Ectodermal cell (in vitro differentiated cells): ENCODE results near the gene POLK.
"Not testable (repeated sequence)": the region's sequence is repeated elsewhere in the genome, so short reads cannot be mapped to it uniquely, and the experiment has no call there.

Source experiments
- H3K27ac ChIP-seq: 2 replicates; pipeline ENCODE4 v1.7.0; 2013; ENCODE audit warnings: mild to moderate bottlenecking, low read depth, low read length; ENCODE audit not compliant: insufficient read depth, poor library complexity, severe bottlenecking
- H3K27me3 ChIP-seq: 2 replicates; pipeline ENCODE4 v1.7.0; 2013; ENCODE audit warnings: mild to moderate bottlenecking, low read length; ENCODE audit not compliant: insufficient read depth, control insufficient read depth, poor library complexity, severe bottlenecking
- H3K36me3 ChIP-seq: one replicate; pipeline ENCODE4 v1.7.0; 2013; ENCODE audit warnings: low read length; ENCODE audit not compliant: control insufficient read depth, insufficient read depth
- H3K4me1 ChIP-seq: one replicate; pipeline ENCODE4 v1.7.0; 2013; ENCODE audit warnings: low read length; ENCODE audit not compliant: control insufficient read depth, insufficient read depth
- H3K4me3 ChIP-seq: 2 replicates; pipeline ENCODE4 v1.7.0; 2013; ENCODE audit warnings: low read depth, low read length, control low read depth; ENCODE audit not compliant: insufficient read depth
- H3K9me3 ChIP-seq: 2 replicates; pipeline ENCODE4 v1.7.0; 2013; ENCODE audit warnings: mild to moderate bottlenecking, low read length, moderate library complexity; ENCODE audit not compliant: control insufficient read depth
- WGBS, 2 experiments: methylation state at CpG; one replicate each; pipeline ENCODE4 v1.1.7; 2013; ENCODE audit warnings: missing lambda C conversion rate in 2 of 2; 5-methylcytosine and 5-hydroxymethylcytosine counted together

POLK gene

DNA sequence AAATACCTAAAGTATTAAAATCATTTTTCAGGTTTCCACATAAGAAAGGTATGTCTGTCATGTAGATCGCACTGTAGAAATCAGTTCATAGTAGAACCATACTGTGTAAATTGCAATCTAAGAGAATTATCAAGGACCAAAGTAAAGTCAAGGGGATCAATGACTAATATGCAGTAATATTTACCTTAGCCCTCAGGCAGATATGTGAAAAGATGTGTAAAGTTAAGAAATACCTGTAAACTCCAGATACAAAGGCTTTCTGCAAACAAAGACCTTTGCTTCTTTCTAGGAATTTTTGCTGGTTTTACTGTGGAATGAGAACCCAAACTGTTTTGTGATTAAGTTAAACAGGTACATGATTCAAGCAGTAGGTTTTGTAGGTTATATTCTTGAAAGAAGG, 11.6 kb downstream of the POLK start:
- H3K27ac ChIP-seq, result no peak overlapping the region
- H3K27me3 ChIP-seq, result no peaks in the 10 kb centered on the region
- no peaks in the 10 kb centered on the region for H3K36me3 ChIP-seq
- WGBS, 2 experiments, result 100% methylated on average over 1 of the region's 1 CpG; no CpG with 5 or more reads in 1 of the 2 experiments
- no peak overlapping the region for H3K4me3 ChIP-seq
- no peaks in the 10 kb centered on the region for H3K9me3 ChIP-seq
- no peaks in the 10 kb centered on the region for H3K4me1 ChIP-seq

DNA sequence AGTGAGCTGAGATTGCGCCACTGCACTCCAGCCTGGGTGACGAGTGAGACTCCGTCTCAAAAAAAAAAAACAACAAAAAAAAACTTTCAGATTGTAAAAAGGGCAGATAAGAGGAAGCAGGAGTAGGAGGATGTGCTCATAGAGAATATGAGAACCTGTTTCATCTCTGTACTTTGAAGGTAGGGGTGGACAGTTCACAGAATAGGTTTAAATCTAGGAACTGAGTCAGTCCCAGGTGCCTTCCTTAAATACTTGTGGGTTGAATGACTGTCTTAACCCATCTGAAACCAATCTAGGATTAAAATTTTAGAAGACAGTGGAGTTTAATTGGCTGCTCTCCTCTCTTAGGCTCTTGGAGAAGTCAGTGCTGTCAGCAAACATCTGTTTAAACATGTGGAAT, 12.4 kb downstream of the POLK start:
- Histone ChIP-seq H3K4me3 (no peak overlapping the region), H3K27me3 (no peaks in the 10 kb centered on the region), H3K4me1 (no peaks in the 10 kb centered on the region), H3K27ac (no peak overlapping the region), H3K9me3 (no peaks in the 10 kb centered on the region), H3K36me3 (no peaks in the 10 kb centered on the region)
- 96 to 100% methylated on average over 3 of the region's 3 CpGs for WGBS, 2 experiments

DNA sequence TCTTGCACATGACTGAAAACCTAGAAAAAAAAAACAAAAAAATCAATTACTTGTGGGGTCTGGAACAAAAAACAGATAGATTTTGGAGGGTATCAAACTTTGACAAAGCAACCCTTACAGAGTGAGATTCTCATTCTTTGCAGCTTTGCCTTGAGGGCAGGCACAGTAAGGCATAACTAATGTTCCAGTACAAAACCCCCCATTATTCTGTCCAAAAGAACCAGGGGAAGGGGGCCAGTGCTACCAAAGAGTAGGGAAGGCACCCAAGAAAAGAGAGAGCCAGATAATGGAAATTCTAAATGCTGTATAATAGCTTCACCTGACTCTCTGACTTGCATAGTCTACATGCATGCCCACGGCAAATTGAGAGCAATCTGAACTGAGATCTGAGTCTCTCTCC, 12.9 kb downstream of the POLK start:
- H3K27ac ChIP-seq, result no peak overlapping the region
- H3K27me3 ChIP-seq, result no peaks in the 10 kb centered on the region
- no peaks in the 10 kb centered on the region for H3K9me3 ChIP-seq
- WGBS, 2 experiments, result 70 to 97% methylated on average over 1 of the region's 1 CpG
- no peaks in the 10 kb centered on the region for H3K36me3 ChIP-seq
- H3K4me1 ChIP-seq, result no peaks in the 10 kb centered on the region
- no peak overlapping the region for H3K4me3 ChIP-seq

DNA sequence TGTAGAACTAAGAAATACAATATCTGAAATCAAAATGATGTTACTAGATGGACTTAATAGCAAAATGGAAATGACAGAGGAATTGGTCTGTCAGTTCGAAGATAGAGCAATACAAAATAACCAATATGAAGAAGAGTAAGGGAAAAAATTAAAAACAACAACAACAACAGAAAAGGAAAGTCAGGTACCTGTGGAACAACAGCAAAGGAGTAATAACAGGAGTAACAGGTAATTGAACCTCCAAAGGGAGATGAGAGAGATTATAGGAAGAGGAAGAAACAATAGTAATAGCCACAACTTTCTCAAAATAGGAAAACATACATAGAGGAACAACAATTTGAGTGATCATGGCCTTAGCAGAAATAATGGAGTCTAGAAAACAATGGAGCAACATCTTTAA, 13.7 kb downstream of the POLK start:
- Histone ChIP-seq H3K27ac (no peak overlapping the region), H3K4me3 (no peak overlapping the region), H3K4me1 (no peaks in the 10 kb centered on the region), H3K27me3 (no peaks in the 10 kb centered on the region), H3K9me3 (no peaks in the 10 kb centered on the region), H3K36me3 (no peaks in the 10 kb centered on the region)
- no CpG with 5 or more reads among the region's 1 CpG for WGBS, 2 experiments

DNA sequence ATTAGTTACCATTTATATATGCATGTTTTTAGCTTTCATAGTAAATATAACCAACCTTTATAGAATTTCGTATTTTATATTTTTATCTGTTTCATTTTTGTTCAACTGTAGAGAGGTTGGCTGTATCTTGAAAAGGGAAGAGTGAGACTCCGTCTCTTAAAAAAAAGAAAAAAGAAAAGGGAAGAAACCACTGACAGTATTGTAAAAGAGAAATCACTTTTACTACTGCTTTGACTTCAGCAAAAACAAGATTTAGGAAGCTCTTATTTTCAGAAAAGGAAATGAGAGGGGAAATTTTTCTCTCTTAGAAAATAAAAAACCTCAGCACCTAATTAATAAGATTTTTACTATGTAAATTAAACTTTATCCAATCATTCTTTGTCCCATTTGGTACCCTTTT, 14.4 kb downstream of the POLK start:
- Histone ChIP-seq H3K27ac (no peak overlapping the region), H3K4me1 (no peaks in the 10 kb centered on the region), H3K36me3 (no peaks in the 10 kb centered on the region), H3K9me3 (no peaks in the 10 kb centered on the region), H3K4me3 (no peak overlapping the region), H3K27me3 (no peaks in the 10 kb centered on the region)
- 100% methylated on average over 1 of the region's 2 CpGs; no CpG with 5 or more reads in 1 of the 2 experiments for WGBS, 2 experiments

DNA sequence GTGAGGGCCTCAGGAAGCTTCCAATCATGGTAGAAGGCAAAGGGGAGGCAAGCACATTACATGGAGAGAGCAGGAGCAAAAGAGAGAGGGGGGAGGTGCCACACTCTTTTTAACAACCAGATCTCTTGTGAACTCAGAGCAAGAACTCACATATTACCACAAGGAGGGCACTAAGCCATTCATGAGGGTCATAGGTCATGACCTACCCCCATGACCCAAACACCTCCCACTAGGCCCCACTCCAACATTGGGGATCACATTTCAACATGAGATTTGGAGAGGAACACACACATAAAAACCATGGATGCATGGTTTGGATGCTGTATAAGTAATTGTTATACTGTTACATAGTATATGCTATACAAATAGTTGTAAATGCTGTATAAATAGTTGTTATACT, 17.5 kb downstream of the POLK start:
- Histone ChIP-seq H3K27me3 (no peaks in the 10 kb centered on the region), H3K4me3 (no peak overlapping the region), H3K9me3 (no peaks in the 10 kb centered on the region), H3K36me3 (no peaks in the 10 kb centered on the region), H3K27ac (no peak overlapping the region), H3K4me1 (no peaks in the 10 kb centered on the region)

DNA sequence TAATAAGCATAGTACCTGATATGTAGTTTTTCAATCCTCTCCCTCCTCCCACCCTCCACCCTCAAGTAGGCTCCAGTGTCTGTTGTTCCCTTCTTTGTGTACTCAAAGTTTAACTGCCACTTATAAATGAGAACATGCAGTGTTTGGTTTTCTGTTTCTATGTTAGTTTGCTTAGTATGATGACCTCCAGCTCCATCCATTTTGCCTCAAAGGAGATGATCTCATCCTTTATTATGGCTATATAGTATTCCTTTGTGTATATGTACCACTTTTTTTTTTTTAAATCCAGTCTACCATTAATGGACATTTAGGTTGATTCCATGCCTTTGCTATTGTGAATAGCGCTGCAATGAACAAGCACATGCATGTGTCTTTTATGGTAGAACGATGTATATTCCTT, 20.5 kb downstream of the POLK start:
- no peak overlapping the region for H3K4me3 ChIP-seq
- peaks cover 5% of the 10 kb centered on the region for H3K36me3 ChIP-seq
- no peaks in the 10 kb centered on the region for H3K4me1 ChIP-seq
- WGBS, 2 experiments, result 85 to 100% methylated on average over 2 of the region's 2 CpGs
- no peaks in the 10 kb centered on the region for H3K27me3 ChIP-seq
- no peaks in the 10 kb centered on the region for H3K9me3 ChIP-seq
- no peak overlapping the region for H3K27ac ChIP-seq

DNA sequence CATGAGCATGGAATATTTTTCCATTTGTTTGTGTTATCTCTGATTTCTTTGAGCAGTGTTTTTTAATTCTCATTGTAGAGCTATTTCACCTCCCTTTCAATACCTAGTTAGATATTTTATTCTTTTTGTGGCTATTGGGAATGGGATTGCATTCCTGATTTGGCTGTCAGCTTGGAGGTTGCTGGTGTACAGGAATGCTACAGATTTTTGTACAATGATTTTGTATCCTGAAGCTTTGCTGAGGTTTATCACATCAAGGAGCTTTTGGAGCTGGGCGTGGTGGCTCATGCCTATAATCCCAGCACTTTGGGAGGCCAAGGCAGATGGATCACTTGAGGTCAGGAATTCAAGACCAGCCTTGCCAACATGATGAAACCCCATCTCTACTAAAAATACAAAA, 22.0 kb downstream of the POLK start:
- H3K27ac ChIP-seq, H3K27me3 ChIP-seq, H3K9me3 ChIP-seq, H3K36me3 ChIP-seq, H3K4me3 ChIP-seq, H3K4me1 ChIP-seq: not testable (repeated sequence)
- 84 to 86% methylated on average over 1 of the region's 1 CpG for WGBS, 2 experiments

DNA sequence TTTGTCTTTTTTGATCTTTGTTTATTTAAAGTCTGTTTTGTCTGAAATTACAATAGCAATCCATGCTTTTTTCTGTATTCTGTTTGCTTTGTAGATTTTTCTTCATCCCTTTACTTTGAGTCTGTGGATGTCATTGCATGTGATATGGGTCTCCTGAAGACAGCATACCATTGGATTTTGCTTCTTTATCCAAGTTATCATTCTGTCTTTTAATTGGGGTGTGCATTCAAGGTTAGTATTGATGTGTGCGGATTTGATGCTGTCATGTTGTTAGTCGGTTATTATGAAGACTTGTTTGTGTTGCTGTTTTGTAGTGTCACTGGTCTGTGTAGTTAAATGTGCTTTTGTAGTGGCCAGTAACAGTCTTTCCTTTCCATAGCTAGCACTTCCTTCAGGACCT, 23.0 kb downstream of the POLK start:
- Histone ChIP-seq H3K9me3 (no peaks in the 10 kb centered on the region), H3K27ac (no peak overlapping the region), H3K4me1 (no peaks in the 10 kb centered on the region), H3K4me3 (no peak overlapping the region), H3K36me3 (peaks cover 5% of the 10 kb centered on the region), H3K27me3 (no peaks in the 10 kb centered on the region)
- WGBS, 2 experiments, result 69 to 70% methylated on average over 2 of the region's 2 CpGs

DNA sequence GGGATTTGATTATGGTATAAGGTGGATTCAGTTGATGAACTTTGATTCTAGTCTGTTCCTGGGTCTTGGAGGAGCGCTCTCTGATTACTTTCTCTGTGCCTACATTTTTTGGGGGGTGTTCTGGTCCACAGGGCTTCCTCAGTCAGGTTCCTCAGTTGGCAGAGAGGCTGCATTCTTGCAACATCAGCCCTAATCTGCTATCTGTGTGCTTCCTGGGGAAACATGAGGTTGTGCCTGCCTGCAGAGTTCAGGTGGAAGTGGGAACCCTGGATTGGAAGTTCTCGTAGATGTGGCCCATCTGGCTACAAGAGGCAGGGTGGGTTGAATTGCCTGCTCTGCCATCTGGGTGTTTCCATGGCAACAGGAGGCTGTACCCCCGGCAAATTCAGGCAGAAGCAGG, 24.5 kb downstream of the POLK start:
- H3K27me3 ChIP-seq, result no peaks in the 10 kb centered on the region
- 96 to 99% methylated on average over 3 of the region's 3 CpGs for WGBS, 2 experiments
- H3K9me3 ChIP-seq, result no peaks in the 10 kb centered on the region
- H3K27ac ChIP-seq, result no peak overlapping the region
- H3K4me3 ChIP-seq, result no peak overlapping the region
- no peaks in the 10 kb centered on the region for H3K4me1 ChIP-seq
- peaks cover 5% of the 10 kb centered on the region for H3K36me3 ChIP-seq

DNA sequence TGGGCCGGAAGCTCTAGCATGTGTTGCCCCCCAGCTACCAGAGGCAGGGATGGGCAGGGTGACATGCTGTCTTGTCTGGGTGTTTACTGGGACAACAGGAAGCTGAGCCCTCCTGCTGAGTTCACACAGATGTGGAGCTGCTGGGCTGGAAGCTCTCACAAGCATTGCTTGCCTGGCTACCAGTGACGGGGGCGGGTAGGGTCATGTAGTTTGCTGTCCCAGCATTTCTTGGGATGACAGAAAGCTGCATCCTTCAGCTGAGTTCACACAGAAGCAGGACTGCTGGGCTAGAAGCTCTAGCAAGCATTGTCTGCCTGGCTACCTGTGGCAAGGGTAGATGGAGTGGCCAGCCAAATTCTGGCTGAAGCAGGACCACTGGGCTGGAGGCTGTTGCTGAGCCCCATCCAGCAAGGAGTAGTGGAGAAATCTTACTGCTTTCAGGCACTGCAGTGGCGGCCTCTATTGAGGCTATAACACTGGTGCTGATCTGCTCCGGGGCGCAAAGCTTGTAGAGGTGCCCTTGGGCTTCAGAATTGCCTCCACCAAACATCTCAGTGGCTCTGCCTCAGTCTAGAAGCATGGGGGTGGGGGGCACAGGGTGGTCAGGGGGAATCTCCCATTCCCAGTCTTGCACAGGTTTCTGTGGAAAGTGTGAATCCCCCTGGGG, 25.1 kb downstream of the POLK start:
- no peak overlapping the region for H3K4me3 ChIP-seq
- H3K27me3 ChIP-seq, result no peaks in the 10 kb centered on the region
- H3K36me3 ChIP-seq, result peaks cover 5% of the 10 kb centered on the region
- WGBS, 2 experiments, result 87 to 92% methylated on average over 6 of the region's 6 CpGs
- no peaks in the 10 kb centered on the region for H3K9me3 ChIP-seq
- no peak overlapping the region for H3K27ac ChIP-seq
- H3K4me1 ChIP-seq, result no peaks in the 10 kb centered on the region
